ENCODE results near the gene LRMDA.

LRMDA gene

DNA sequence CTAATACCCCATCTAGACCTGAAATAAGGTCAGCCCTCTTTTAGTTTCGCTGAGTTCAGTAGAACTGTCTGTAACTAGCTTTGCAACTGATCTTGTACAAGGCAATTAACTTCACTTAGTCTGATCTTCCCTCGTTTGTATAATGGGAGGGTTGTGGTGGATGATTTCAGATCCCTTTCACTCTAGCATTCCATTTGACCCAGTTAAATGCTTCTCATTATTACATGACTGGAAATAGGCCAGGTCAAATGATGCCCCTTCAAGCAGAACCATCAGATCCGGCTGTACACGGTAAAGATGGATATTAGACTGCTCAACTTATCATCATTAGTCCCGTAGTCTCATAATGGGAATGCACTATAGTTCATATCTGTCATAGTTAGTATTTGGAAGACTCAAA is 1009.0 kb downstream of the LRMDA start:
- DNase-seq (ENCODE audit: low read depth): no peak

- DNase-seq (ENCODE audit: low read depth): no peak
These were observed 1010.7 kb downstream of the LRMDA start for GRCh38 chr10:76442113-76442512.

- DNase-seq (ENCODE audit: low read depth): no peak
These were observed 1012.8 kb downstream of the LRMDA start for GRCh38 chr10:76444034-76444800.

DNA sequence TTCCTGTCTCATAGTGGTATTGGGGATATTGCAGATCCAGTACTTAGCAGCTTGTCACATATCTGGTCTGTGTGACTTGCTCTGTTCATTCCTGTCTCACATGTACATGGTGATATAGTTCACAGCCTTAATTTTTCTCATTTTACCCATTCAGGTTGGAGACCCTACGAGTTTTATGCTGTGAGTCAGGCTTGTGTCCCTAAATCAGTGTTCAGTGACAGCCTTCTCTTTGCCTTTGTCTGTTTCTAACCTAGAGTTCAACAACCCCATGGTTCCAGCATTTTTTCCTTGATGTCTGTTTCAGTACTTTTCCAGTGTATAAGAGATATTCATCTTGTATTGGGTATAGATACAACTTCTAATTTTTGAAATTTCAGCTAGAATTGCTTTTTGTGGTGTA is 1016.2 kb downstream of the LRMDA start:
- no peak for DNase-seq (ENCODE audit: low read depth)

DNA sequence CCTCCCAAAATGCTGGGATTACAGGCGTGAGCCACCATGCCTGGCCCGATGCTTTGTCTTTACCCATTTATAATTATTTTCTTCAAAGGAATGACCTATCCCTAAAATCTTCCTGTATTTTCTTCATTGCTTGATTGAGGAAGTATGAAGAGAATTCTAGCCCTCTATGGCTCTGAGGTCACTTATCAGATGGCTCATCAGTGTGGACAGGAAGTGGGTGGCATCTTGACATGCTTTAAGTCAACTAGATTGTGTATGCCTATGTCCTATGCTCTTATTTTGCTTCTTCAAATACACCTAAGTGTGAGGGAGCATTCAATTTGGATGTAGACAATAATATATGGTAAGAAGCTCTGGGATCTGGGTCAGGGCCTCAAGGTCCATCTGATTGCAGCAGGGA is 1020.5 kb downstream of the LRMDA start:
- no peak for DNase-seq (ENCODE audit: low read depth)

DNA sequence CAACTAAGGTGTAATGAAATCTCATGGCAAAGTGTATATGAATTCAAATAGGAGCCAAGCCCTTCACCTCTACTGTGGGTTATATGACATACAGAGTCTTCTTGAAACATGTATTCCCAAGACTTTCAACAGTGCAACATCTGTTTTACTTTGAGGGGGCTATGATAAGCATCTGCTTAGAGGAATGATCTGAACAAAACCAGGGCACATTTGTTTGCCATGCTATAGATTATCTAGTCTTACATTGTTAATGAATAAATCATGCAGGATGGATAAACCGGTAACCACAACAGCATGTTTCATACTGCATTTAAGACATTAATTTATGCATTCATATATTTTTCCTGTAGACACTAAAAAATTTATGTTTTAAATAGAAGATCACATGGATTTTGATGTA is 1021.9 kb downstream of the LRMDA start:
- no peak for DNase-seq (ENCODE audit: low read depth)

- DNase-seq (ENCODE audit: low read depth): no peak
These were observed 1022.6 kb downstream of the LRMDA start for GRCh38 chr10:76453997-76454396.

DNA sequence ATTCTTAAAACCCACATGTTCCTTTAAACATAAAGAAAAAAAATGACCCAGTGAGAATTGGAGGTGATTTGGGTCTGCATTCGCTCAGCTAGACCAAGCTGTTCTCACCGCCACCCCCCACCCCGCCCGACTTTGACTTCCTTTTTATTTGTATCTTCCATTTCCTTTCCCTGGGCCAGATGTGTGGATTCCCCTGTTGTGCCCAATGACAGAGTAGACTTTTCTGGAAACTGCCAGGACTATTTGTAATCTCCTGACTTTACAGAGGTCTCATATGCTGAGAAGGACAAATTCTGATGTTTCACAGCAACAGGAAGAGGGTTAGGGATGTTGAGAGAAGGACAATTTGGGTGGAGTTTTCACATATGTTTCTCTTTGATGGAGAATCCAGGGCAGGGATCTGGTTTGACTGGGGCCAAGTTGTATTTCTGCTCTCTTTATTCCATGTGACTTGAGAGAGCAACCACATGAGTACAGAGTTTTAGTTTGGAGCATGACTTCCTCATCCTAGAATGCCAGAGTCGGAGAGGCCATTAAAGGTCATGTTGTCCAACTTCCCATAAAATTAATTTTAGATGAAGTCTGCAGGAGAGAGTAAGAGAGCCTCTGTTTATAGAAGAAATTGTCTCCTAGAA is 1023.2 kb downstream of the LRMDA start:
- no peak for DNase-seq (ENCODE audit: low read depth)

- no peak for DNase-seq (ENCODE audit: low read depth)
These were observed 1024.8 kb downstream of the LRMDA start for GRCh38 chr10:76456197-76456596.

DNA sequence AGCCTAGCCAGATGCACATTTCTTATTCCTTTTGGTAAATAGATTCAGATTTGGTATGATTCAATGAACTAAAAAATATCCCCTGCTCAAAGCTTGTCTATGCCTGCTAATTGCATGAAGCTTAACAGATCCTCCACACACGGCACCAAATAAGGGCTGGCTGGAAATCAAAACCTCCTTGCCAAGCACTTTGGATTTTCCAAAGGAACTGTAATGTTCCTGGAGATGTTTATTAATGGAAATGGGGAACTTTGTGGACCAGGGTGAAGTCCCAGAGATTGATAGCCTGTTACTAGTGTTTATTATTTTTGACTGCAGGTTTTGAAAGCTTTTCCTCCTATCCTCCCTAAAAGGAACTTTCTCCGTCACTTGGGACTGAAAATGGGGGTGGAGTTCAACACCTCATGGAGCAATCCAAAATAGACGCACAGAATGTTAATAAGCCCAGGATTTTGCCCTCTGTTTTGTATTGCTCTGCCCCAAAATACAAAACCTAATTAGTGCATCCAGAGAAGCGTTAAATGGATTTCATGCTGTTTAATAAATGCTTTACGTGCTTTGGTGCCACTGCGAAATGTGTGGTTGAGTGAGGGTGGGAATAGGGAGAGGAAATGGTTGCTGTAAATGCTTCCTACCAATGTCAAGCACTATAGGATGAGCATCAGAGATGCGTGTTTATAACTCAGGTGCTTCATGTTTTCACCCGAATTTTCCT is 1027.7 kb downstream of the LRMDA start:
- DNase-seq (ENCODE audit: low read depth): no peak

DNA sequence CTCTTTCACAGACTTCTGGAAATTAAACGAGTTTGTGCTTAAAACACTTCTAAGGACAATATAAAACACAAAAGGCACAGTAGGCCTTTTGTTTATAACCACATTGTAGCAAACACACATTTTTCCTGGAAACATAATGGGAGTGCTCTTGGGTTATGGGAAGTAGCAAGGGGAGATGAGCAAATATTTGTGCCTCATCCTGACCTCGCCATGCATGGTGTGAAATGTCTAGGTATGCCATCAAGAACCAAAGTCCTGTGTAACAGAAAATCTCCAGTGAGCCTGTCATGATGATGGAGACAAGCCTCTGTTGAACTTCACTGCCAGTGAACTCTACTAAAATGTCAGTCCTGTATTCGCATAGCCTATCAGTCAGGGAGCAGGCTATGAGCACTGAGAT is 1029.6 kb downstream of the LRMDA start:
- no peak for DNase-seq (ENCODE audit: low read depth)

DNA sequence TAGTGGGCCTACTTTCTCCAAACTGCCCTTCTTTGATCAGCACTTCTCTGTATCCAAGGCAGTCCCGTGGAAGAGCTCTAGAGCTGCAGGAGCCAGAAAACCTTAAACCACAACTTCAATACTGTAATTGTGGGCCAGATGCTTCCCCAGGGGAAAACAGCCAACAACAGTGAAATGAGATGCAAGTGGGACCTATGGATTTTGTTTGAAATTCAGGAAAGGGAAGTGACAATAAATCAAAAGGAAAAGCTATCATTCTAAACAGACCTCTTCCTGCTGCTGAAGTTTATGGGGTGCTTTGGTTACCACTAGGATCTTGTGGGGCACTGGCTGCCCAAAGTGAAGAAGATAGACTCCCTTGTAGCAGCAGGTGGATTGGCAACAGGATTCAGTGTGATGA is 1031.7 kb downstream of the LRMDA start:
- no peak for DNase-seq (ENCODE audit: low read depth)

- no peak for DNase-seq (ENCODE audit: low read depth)
These were observed 1035.5 kb downstream of the LRMDA start for GRCh38 chr10:76466836-76467503.

DNA sequence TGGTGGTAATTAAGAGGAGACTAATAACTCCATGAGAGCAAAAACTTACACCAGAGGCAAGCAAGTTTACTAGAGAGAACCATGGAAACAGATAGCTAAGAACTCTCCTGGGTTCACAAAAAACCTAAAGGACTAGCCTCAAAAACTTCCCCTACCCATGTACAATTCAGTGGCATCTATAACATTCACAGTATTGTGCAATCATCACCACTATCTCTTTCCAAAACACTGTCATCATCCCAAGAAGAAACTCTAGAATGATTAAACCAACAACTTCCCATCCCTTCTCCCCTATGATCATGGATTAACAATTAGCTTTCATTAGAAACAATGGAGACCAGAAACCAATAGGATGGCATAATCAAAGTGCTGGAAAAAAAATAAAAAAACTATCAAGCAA is 1038.3 kb downstream of the LRMDA start:
- DNase-seq (ENCODE audit: low read depth): no peak

GRCh38 chr10:76479103-76479790 is 1047.8 kb downstream of the LRMDA start:
- DNase-seq (ENCODE audit: low read depth): no peak

- no peak for DNase-seq (ENCODE audit: low read depth)
These were observed 1049.8 kb downstream of the LRMDA start for GRCh38 chr10:76481178-76481577.

DNA sequence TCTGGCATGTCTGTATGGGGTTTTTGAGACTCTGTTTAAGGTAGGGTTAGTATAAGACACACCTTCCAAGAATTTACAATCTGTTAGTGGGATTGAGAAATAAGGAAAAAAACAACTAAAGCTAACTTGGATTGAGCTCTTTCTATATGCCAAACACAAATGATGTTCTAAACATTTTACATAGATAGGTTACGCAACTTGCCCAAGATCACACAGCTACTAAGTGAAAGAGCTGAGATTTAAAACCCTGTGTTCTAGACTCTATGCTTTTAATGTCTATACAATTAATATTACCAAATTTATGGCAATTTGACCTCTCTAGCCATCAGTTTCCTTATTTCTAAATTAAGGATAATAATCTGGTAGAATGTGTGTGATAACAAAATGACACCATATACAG is 1056.2 kb downstream of the LRMDA start:
- DNase-seq (ENCODE audit: low read depth): no peak

DNA sequence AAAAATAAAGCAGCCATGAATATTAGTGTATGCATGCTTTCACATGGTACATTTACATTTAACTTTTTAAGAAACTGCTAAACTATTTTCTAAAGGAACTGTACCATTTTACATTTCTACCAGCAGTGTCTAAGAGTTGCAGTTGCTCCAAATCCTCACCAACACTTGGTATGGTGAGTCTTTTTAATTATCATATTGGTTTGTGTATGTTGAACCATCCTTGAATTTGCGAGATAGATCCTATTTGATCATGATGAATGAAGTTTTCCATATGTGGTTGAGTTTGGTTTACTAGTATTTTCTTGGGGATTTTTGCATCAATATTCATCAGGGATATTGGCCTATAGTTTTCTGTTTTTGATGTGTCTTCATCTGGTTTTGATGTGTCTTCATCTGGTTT is 1057.2 kb downstream of the LRMDA start:
- DNase-seq (ENCODE audit: low read depth): no peak

GRCh38 chr10:76491216-76491615 is 1059.8 kb downstream of the LRMDA start:
- DNase-seq (ENCODE audit: low read depth): no peak

GRCh38 chr10:76492026-76492425 is 1060.6 kb downstream of the LRMDA start:
- no peak for DNase-seq (ENCODE audit: low read depth)

DNA sequence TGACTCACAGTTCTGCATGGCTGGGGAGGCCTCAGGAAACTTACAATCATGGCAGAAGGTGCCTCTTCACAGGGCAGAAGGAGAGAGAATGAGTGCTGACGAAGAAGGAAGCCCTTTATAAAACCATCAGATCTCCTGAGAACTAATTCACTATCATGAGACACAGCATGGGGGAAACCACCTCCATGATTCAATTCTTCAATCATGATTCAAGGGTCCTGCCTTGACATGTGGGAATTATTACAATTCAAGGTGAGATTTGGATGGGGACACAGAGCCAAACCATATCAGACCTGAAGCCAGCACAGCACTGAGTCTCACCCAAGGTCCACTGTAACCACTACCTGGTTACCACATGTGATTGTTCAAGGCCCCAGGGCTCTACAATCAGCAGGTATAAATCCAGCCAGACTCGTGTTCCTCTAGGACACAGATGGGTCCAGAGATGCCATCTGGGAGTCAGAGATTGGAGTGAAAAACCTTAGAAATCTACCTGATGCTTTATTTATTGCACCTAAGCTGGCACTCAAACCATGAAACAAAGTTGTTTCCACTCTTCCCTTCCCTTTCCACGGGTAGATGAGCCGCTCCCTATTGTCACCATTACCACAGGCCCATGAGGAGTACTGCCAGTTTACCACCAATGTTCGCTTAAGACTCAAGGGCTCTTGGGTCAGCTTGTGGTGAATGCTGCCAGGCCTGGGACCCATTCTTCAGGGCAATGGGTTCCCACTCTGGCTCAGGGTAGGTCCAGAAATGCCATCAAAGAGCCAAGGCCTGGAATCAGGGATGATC is 1061.5 kb downstream of the LRMDA start:
- DNase-seq (ENCODE audit: low read depth): no peak

Data from stimulated activated CD4-positive, alpha-beta T cell treated with anti-CD3 and anti-CD28 coated beads, Interleukin-2, amount 100 ng/mL, for 4 hours (primary cell).